22Rv1 (cell line): ENCODE results near the gene SLC5A4.

ENCODE experiments used
- ZFX ChIP-seq: fragments of 450-650 bp; IDR thresholded peaks from 2 replicates; pipeline ENCODE4 v1.6.1; 2017; ENCODE audit warnings: antibody characterized with exemption, borderline replicate concordance
- TF ChIP-seq, protein P1 (sequence below): fragments of 450-650 bp; IDR thresholded peaks from 2 replicates; pipeline ENCODE4 v1.5.1; 2017; ENCODE audit warnings: mild to moderate bottlenecking

GRCh38 chr22:32206774-32207758 lies 48.1 kb downstream of the SLC5A4 start:
- TF ChIP-seq, protein P1, sequence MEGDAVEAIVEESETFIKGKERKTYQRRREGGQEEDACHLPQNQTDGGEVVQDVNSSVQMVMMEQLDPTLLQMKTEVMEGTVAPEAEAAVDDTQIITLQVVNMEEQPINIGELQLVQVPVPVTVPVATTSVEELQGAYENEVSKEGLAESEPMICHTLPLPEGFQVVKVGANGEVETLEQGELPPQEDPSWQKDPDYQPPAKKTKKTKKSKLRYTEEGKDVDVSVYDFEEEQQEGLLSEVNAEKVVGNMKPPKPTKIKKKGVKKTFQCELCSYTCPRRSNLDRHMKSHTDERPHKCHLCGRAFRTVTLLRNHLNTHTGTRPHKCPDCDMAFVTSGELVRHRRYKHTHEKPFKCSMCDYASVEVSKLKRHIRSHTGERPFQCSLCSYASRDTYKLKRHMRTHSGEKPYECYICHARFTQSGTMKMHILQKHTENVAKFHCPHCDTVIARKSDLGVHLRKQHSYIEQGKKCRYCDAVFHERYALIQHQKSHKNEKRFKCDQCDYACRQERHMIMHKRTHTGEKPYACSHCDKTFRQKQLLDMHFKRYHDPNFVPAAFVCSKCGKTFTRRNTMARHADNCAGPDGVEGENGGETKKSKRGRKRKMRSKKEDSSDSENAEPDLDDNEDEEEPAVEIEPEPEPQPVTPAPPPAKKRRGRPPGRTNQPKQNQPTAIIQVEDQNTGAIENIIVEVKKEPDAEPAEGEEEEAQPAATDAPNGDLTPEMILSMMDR: peak; percentile 86
- TF ChIP-seq ZFX: no peak
